OCI-LY7 (cell line): ENCODE measurements around the gene ZNF467.

Experiments used
- EZH2phosphoT487 ChIP-seq: fragments of 200-600 bp; sonication (generic); IDR thresholded peaks from 2 replicates; pipeline ENCODE4 v1.6.1; 2018; ENCODE audit warnings: low read depth, borderline replicate concordance, mild to moderate bottlenecking, mixed run types, antibody characterized with exemption, low read length, moderate library complexity, mixed read lengths
- TF ChIP-seq, protein P1 (sequence below): fragments of 200-600 bp; sonication (generic); conservative IDR thresholded peaks from 2 replicates; pipeline ENCODE4 v1.5.1; 2014; ENCODE audit warnings: mild to moderate bottlenecking, antibody characterized with exemption, low read length, moderate library complexity, mixed read lengths

DNA sequence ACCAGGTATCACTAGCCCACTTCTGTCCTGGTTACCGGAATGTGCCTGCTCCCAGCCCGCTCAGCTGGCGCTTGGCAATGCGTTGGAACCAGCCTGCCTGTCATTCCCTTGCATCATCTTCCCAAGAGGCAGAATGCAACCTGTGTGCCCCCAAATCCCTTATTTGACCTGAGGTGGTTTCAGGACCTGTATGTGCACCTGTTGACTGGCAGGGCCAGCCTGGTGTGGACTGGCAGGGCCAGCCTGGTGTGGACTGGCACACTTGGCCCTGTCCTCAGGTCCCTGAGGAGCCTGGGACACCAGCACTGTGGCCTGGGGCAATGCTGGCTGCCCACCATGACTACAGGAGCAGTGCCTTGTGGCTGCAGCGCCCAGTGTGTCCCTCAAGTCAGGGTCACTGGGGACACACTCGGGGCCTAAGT lies 38.2 kb downstream of the ZNF467 start:
- TF ChIP-seq, protein P1, sequence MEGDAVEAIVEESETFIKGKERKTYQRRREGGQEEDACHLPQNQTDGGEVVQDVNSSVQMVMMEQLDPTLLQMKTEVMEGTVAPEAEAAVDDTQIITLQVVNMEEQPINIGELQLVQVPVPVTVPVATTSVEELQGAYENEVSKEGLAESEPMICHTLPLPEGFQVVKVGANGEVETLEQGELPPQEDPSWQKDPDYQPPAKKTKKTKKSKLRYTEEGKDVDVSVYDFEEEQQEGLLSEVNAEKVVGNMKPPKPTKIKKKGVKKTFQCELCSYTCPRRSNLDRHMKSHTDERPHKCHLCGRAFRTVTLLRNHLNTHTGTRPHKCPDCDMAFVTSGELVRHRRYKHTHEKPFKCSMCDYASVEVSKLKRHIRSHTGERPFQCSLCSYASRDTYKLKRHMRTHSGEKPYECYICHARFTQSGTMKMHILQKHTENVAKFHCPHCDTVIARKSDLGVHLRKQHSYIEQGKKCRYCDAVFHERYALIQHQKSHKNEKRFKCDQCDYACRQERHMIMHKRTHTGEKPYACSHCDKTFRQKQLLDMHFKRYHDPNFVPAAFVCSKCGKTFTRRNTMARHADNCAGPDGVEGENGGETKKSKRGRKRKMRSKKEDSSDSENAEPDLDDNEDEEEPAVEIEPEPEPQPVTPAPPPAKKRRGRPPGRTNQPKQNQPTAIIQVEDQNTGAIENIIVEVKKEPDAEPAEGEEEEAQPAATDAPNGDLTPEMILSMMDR: no peak
- no peak for TF ChIP-seq EZH2phosphoT487
